Fibroblast of mammary gland (primary cell): ENCODE data around the gene SENP6.

ENCODE experiments used
- DNase-seq: peaks from one replicate; pipeline ENCODE4 v3.0.0-alpha.2; 2010; ENCODE audit warnings: low read depth
- H3K4me3 ChIP-seq: 2 replicates; pipeline ENCODE4 v1.5.1; 2011; ENCODE audit warnings: low read depth, mild to moderate bottlenecking, low read length, moderate library complexity; ENCODE audit not compliant: control insufficient read depth
- TF ChIP-seq, protein P1 (sequence below): conservative IDR thresholded peaks from 2 replicates; pipeline ENCODE4 v1.5.1; 2011; ENCODE audit warnings: low read depth, low read length, inconsistent platforms; ENCODE audit not compliant: control insufficient read depth, insufficient read depth

SENP6 gene, protein sequence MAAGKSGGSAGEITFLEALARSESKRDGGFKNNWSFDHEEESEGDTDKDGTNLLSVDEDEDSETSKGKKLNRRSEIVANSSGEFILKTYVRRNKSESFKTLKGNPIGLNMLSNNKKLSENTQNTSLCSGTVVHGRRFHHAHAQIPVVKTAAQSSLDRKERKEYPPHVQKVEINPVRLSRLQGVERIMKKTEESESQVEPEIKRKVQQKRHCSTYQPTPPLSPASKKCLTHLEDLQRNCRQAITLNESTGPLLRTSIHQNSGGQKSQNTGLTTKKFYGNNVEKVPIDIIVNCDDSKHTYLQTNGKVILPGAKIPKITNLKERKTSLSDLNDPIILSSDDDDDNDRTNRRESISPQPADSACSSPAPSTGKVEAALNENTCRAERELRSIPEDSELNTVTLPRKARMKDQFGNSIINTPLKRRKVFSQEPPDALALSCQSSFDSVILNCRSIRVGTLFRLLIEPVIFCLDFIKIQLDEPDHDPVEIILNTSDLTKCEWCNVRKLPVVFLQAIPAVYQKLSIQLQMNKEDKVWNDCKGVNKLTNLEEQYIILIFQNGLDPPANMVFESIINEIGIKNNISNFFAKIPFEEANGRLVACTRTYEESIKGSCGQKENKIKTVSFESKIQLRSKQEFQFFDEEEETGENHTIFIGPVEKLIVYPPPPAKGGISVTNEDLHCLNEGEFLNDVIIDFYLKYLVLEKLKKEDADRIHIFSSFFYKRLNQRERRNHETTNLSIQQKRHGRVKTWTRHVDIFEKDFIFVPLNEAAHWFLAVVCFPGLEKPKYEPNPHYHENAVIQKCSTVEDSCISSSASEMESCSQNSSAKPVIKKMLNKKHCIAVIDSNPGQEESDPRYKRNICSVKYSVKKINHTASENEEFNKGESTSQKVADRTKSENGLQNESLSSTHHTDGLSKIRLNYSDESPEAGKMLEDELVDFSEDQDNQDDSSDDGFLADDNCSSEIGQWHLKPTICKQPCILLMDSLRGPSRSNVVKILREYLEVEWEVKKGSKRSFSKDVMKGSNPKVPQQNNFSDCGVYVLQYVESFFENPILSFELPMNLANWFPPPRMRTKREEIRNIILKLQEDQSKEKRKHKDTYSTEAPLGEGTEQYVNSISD

DNA sequence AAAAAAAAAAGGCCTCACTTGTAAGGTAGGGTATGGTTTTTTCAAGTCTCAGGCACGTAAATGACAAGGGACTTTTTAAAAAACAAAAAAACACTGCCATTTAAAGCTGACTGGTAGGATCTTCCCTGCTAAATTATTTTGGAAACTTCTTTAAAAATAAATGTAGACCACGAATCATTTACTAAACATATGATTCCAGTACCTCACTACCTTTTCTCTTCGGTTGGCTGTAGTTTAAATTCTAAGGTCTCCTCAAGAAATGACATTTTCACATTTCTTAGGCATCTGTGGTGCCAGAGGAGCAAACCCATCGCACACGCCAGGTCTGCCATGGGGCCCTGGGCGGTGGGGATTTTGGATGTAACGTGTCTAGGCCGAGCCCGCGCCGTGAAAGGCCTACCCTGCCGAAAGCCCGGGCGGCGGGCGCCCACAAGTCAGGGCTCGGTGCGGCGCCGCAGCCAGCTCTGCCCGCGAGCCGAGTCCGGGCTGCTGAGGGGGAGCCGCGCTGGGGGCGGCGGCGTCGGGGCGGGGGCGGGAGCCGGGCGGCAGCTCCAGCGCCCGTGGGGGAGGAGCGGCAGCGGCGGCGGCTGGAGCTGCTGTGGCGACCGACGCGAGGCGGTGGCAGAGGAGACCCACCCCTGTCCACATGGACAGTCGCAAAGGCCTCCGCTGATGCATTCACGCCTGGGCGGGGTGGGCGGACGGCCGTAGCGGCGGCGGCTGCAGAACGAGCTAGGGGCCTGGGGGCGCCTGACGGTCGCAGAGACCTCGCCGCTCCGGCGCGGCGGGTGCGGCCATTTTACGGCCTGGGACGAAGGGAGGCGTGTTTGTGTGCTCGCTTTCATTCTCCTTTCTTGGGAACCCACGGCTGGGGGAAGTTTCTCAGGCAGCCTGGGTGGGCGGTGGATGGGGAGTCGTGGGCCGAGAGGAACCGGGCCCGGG, at the start of gene SENP6:
Gene SENP6, plus strand, starts transcription at position 577 of the 942 bp plus-strand sequence. CDS start 645 bp downstream, outside the sequence.
- DNase-seq: peak; percentile 67
- TF ChIP-seq, protein P1, sequence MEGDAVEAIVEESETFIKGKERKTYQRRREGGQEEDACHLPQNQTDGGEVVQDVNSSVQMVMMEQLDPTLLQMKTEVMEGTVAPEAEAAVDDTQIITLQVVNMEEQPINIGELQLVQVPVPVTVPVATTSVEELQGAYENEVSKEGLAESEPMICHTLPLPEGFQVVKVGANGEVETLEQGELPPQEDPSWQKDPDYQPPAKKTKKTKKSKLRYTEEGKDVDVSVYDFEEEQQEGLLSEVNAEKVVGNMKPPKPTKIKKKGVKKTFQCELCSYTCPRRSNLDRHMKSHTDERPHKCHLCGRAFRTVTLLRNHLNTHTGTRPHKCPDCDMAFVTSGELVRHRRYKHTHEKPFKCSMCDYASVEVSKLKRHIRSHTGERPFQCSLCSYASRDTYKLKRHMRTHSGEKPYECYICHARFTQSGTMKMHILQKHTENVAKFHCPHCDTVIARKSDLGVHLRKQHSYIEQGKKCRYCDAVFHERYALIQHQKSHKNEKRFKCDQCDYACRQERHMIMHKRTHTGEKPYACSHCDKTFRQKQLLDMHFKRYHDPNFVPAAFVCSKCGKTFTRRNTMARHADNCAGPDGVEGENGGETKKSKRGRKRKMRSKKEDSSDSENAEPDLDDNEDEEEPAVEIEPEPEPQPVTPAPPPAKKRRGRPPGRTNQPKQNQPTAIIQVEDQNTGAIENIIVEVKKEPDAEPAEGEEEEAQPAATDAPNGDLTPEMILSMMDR: no peak
- peak within 1 kb of the TSS; percentile 88 for H3K4me3 ChIP-seq

DNA sequence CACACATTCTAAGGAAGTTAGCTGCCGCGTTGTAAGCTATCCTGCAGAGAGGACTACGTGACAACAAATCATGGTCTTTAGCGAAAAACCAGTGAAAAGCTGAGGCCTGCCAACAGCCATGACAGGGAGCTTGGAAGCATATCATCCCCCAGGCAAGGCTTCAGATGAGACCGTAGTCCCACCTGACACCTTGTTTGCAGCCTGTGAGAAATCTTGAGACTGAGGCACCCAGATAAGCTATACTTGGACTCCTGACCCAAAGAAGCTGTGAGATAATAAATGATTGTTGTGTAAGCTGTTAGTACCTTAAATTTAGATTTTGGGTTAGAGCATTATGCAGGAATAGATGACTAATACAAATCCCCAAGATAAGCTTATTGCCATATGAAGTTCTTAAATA, 45.4 kb upstream of the SENP6 start:
- TF ChIP-seq, protein P1: no peak
- H3K4me3 ChIP-seq: no peak overlapping the region
- DNase-seq: no peak

DNA sequence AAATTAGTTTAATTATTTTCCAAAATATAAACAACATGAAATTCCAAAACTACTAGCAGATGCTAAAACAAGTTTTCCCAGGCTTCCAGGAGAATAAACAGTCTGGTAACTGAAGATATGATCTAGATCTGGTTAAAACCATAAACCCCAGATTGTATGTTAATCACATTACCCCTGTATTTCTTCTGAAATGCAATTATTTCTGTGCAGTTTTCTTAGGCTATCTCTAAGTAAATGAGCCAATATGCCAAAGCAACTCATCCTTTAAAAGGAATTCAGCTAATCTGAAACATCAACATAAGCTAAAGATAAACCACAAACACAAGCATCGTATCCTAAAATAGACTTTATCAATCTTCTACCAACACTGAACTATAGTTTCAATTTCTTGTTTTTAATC, 44.6 kb upstream of the SENP6 start:
- no peak overlapping the region for H3K4me3 ChIP-seq
- DNase-seq: no peak
- TF ChIP-seq, protein P1: no peak

GRCh38 chr6:75563032-75563431, 38.6 kb upstream of the SENP6 start:
- TF ChIP-seq, protein P1: peak; percentile 53
- peak; percentile 54 for DNase-seq

DNA sequence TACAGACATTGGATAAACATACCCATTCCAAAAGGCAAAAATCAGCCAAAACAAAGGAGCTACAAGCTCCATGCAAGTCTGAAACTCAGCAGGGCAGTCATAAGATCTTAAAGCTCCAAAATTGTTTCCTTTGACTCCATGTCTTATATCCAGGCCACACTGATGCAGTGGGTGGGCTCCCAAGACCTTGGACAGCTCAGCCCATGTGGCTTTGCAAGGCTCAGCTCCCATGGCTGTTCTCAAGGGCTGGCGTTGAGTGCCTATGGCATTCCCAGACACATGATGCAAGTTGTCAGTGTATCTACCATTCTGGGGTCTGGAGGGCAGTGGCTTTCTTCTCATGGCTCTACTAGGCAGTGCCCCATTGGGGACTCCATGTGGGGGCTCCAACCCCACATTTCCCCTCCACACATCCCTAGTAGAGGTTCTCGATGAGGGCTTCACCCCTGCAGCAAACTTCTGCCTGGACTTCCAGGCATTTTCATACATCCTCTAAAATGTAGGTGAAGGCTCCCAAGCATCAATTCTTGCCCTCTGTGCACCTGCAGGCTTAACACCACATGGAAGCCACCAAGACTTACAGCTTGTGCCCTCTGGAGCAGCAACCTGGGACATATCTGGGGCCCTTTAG, 35.4 kb upstream of the SENP6 start:
- DNase-seq: no peak
- TF ChIP-seq, protein P1: no peak
- H3K4me3 ChIP-seq: no peak overlapping the region

More at GRCh38 chr6:75563032-75563431, 38.6 kb upstream of the SENP6 start:
- no peak overlapping the region for H3K4me3 ChIP-seq
